Activated CD4-positive, alpha-beta T cell treated with anti-CD3 and anti-CD28 coated beads, Interleukin-2, Interleukin-6, amounts not matched to agents 100 ng/mL and 50 ng/mL, durations not matched to agents 16 hours and 8 hours (primary cell): ENCODE measurements around the gene HSPA2.
A peak's percentile ranks its signal among the peaks of the same experiment; 100 is the strongest.
"Not testable (repeated sequence)": the region's sequence is repeated elsewhere in the genome, so short reads cannot be mapped to it uniquely, and the experiment has no call there.

Experiments used
- DNase-seq: peaks from one replicate; pipeline ENCODE4 v3.0.0-alpha.2; 2020

Gene HSPA2

DNA sequence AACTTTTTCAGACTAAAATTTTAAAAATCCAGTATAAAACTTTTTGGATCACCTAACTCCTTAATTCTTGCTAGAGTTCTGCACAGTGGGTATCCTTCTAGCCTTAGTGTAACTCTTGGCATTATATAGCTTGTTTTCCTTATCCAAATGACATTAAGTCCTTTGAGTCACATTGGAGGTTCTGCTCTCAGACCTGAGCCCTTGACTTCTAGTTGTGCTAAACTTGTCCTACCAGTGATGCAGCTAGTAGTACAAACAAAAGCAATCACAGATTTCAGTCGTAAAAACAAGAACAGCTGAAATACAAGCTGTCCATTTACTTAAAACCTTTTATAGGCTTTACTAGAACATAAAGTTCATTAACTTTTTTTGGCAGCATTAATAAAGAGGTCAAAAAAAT is 25.5 kb upstream of the HSPA2 start:
- no peak for DNase-seq

DNA sequence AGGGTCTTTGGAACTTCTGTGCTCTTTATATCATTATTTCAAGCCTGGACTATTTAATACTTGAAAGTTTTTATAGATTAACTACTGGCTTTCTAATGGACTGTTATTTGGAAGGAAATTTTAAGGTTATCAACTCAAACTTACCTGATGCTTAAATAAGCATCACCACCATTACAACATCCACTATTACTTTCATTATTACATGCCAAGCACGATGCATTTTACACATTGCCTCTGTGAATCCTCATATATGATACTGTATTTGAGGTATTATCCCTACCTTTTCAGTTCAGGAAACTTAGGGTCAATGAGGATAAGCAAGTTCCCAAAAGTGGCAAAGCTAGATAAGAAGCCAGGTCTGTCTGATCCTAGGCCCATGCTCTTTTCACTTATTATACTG is 23.6 kb upstream of the HSPA2 start:
- DNase-seq, result no peak

DNA sequence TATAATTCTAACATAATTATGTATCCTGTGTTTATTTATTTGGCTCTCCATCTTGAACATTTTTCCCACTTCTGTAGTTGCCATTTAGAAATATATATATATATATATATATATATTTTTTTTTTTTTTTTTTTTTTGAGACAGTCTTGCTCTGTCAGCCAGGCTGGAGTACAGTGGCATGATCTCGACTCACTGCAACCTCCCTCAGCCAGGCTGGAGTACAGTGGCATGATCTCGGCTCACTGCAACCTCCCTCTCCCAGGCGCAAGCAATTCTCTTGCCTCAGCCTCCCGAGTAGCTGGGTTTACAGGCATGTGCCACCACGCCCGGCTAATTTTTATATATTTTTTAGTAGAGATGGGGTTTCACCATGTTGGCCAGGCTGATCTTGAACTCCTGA is 22.9 kb upstream of the HSPA2 start:
- not testable (repeated sequence) for DNase-seq

DNA sequence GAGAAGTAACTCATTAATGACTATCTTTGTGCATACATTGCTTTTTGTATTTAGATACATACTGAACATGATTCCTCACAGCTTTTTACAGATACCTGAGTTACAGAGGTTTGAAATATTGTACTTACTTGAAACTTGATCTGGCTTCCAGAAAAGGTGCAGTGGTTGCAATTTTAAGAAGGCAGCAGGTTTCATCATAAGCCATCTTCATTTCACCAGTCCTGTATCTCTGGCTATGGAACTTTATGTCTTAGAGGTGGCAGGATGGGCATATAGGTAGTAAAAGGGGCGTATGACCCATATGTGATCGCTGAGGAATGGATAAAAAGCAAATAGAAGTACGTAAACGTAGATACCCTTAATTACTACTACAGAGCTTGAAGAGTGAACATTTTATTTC is 22.3 kb upstream of the HSPA2 start:
- DNase-seq, result no peak

DNA sequence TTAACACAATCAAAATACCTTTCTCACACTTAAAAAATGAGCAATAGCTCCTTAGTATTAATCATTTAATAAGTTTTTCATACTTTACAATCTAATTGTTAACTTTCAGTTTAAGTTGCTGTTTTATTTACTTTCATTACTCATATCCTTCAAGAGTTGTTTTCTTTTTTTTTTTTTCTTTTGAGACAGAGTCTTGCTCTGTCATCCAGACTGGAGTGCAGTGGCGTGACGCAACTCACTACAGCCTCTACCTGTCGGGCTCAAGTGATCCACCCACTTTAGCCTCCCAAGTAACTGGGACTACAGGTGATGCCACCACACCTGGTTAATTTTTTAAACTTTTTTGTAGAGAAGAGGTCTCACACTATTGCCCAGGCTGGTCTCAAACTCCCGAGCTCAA is 19.8 kb upstream of the HSPA2 start:
- DNase-seq, result no peak

DNA sequence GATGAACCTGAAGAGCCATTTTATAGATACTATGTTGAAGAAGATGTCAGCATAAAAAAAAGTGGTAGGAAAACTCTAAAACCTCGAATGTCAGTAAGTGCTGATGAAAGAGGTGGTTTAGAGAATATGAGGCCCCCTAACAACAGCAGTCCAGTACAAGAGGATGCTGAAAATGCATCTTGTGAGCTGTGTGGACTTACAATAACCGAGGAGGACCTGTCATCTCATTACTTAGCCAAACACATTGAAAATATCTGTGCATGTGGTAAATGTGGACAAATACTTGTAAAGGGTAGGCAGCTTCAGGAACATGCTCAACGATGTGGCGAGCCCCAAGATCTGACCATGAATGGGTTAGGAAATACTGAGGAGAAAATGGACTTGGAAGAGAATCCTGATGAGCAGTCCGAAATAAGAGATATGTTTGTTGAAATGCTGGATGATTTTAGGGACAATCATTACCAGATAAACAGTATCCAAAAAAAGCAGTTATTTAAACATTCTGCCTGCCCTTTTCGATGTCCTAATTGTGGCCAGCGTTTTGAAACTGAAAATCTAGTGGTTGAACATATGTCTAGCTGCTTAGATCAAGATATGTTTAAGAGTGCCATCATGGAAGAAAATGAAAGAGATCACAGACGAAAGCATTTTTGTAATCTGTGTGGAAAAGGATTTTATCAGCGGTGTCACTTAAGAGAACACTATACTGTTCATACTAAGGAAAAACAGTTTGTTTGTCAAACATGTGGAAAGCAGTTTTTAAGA is 17.8 kb upstream of the HSPA2 start:
- DNase-seq, result no peak

DNA sequence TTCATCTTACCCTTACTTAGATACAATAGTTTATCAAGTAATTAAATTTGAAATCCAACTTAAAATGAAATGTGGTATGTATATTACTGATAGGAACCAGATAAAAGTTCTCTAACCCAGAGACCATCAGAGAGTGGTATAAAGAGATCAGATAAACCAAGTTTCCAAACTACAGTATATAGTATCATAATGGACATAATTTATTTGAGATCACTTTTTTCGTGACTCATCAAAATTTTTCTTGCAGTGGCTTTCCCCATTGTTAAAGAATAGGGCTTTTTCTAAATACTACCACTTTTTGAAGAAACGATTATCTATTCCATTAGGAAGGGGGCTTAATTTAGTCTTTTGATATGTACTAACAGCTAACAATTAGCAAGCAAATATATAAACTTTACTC is 15.2 kb upstream of the HSPA2 start:
- no peak for DNase-seq

DNA sequence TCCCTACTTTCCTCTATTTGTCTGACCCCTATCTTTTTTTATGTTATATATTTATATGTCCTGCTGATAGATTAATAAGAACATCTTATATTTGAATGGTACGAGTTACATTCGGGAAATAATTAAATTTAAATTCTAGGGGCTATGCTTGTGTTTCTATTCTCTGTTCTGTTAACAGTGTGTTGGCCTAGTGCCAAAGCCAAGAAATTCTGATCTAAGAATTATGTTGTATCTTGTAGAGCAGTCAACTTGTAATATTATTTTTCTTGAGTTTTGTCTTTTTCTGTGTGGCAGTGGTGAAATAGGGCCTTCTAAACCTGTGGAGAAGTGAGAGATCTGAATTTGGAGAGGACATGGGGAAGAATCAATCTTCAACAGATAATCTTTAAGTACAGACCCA is 9.0 kb upstream of the HSPA2 start:
- DNase-seq, result no peak

DNA sequence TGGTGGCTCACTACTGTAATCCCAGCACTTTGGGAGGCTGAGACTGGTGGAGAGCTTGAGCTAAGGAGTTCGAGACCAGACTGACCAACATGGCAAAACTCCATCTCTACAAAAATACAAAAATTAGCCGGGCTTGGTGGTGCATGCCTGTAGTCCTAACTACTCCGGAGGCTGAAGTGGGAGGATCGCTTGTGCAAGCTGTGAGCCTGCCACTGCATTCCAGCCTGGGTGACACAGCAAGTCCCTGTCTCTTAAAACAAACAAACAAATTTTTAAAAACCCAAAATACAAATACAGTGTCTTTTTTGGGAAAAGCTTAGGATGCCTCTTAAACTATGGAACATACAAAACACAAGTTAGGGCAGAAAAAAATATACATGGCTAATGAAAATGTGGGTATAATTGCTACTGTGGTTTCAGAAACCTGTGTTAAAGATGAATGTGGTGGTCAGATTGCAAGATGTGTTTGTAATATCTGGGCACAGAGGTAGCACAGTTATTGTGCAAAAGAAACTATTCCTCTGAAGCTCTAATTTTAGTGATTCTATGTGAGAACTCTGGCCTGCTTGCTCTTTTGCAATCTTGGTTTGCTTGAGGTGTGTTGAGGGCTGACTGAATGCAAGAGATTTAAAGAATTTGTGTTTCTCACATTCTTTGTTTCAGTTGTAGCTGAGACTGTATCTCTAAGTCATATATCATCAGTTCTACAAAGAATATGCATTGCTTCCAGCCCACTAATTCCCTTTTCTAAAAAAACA is 3.9 kb upstream of the HSPA2 start:
- DNase-seq, result no peak

DNA sequence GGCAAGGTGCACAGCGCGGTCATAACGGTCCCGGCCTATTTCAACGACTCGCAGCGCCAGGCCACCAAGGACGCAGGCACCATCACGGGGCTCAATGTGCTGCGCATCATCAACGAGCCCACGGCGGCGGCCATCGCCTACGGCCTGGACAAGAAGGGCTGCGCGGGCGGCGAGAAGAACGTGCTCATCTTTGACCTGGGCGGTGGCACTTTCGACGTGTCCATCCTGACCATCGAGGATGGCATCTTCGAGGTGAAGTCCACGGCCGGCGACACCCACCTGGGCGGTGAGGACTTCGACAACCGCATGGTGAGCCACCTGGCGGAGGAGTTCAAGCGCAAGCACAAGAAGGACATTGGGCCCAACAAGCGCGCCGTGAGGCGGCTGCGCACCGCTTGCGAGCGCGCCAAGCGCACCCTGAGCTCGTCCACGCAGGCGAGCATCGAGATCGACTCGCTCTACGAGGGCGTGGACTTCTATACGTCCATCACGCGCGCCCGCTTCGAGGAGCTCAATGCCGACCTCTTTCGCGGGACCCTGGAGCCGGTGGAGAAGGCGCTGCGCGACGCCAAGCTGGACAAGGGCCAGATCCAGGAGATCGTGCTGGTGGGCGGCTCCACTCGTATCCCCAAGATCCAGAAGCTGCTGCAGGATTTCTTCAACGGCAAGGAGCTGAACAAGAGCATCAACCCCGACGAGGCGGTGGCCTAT is 875 bp downstream of the HSPA2 start:
- no peak for DNase-seq

DNA sequence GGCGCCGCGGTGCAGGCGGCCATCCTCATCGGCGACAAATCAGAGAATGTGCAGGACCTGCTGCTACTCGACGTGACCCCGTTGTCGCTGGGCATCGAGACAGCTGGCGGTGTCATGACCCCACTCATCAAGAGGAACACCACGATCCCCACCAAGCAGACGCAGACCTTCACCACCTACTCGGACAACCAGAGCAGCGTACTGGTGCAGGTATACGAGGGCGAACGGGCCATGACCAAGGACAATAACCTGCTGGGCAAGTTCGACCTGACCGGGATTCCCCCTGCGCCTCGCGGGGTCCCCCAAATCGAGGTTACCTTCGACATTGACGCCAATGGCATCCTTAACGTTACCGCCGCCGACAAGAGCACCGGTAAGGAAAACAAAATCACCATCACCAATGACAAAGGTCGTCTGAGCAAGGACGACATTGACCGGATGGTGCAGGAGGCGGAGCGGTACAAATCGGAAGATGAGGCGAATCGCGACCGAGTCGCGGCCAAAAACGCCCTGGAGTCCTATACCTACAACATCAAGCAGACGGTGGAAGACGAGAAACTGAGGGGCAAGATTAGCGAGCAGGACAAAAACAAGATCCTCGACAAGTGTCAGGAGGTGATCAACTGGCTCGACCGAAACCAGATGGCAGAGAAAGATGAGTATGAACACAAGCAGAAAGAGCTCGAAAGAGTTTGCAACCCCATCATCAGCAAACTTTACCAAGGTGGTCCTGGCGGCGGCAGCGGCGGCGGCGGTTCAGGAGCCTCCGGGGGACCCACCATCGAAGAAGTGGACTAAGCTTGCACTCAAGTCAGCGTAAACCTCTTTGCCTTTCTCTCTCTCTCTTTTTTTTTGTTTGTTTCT is 1.7 kb downstream of the HSPA2 start:
- DNase-seq, result no peak

DNA sequence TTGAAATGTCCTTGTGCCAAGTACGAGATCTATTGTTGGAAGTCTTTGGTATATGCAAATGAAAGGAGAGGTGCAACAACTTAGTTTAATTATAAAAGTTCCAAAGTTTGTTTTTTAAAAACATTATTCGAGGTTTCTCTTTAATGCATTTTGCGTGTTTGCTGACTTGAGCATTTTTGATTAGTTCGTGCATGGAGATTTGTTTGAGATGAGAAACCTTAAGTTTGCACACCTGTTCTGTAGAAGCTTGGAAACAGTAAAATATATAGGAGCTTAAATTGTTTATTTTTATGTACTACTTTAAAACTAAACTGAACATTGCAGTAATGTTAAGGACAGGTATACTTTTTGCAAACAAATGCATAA is 2.3 kb downstream of the HSPA2 start:
- DNase-seq, result no peak

DNA sequence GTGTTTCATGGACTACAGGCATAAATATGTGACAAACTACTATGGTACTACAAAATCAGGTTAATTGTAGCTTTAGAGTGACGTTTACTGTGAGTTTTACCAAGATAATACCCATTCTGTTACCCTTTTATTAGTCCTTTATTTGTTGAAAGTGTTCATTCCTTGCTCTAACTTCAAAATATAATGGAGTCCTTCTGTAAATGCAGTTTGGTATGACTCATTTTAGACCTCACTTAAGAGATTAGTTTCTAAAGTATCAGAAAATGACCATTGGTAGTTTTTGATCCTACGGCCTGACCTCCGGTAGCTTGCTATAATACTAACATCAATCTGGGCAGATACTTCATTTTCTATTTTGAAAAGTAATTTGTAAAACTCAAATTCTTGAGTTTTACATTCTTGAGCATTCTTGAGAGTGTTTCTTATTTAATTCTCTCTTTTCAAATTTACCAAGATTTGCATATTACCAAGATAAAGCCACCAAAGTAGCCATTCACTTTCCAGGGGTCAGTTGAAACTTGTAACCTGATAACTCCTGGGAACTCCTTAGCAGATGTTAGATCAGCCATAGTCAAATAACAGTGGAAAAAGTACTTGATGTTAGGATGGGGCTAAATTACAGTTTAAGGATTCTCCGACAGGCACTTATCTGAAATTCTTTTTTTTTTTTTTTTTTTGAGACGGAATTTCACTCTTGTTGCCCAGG is 4.2 kb downstream of the HSPA2 start:
- no peak for DNase-seq

DNA sequence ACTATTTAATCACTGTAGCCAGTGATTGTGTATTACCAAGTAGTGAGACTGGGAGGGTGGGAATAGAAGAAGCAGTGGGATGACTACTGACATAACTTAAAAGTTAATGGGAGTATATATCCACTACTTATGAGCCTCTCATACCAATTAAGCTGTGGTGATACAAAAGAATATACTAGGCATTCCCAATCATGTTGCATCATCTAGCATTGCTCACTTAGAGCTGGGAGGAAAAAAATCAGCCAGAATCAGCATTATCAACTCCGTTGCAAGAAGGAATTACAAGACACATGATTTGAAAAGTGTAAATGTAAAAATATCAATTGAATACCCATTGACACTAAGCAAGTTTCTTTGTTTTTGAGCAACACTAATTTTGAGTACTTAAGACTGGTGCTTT is 8.5 kb downstream of the HSPA2 start:
- DNase-seq, result no peak

DNA sequence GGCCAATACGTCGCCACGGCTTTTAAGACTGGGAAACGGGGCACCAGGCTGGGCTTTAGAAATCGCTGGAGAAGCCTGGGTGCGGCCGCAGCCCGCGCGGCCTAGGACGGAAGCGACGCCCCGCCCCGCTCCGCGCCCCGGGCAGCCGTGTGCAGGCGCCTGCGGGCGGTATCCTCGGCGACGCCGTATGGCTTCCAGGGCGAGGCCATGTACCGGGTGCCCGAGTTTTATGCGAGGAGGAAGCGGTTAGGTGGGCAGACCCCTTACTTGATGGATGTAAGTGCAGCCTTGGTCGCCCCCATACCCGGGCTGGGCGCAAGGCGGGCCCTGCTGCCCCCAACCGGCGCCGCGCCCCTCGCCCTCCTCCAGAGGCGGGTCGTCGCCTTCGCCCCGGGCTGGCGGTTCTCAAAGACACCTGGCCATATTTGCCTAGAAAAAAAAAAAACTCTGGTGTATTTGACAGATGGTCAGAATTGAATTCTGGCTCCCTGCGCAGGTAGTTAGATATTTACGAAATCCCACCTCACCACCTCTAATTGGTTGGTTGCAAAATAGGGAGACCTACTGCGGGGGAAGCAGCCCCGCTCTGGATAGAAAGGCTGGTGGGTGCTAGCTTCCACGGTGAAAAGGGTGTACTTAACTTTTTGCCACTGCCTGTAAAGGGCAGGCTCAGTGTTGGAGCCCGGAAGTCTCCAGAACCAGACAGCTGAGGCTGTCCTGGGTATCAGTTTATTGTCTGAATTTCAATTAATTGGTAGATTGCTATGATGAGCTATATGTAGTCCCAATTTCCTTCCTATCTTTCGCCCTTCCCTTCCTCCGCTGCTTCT is 9.5 kb downstream of the HSPA2 start, which contains the start of gene PPP1R36:
Gene PPP1R36, plus strand, starts transcription at position 171 of the 830 bp plus-strand sequence. Its CDS starts 37 bp downstream, at position 208.
- DNase-seq, result peak; percentile 42

DNA sequence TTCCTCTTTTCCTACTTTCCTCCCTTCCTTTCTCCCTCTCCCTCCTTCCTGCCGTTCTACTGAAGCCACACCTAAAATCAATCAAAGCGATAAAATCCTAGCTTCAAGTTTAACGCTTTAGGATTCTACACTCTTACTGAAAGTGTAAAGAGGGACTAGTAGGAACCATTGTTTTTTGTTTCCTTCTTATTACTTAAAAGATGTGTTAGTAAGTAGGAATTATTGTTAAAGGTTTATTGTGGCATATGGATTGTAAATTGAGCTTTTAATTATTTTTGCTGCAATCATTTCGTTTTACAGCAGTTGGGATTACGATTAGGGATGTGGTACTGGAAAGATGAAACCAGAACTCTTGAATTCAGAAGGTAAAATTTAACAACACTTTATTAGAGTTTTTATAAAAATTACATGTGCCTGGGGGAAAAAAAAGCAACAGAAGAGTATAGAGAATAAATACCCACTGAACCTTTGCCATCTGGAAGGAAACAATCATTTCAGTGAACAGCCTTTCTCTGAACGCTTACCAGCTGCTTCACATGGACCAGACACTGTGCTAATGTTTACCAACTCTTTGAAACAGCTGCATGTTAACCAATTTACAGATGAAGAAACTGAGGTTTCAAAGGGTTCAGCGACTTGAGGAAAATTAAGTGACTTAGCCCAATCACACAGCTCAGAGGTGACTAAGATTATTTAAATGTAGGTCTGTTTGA is 10.2 kb downstream of the HSPA2 start:
- no peak for DNase-seq

DNA sequence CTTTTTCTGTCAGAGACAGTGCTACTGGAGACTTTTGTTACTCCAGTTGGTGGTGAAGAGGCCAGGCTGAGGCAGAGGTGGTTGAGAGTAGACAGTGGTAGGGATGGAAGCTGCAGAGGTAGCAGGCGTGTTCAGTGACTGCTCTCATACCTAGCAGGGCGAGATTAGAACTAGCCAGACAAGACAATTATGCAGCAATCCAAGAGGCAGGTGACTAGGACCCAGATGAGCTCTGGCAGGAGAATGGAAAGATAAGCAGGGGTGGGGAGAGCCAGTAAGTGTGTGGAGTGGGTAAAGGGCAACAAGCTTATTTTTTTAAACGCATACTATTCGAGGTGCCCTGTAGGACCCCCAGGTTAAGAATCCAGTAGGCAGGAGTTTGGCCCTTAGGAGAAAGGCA is 14.0 kb downstream of the HSPA2 start:
- no peak for DNase-seq

DNA sequence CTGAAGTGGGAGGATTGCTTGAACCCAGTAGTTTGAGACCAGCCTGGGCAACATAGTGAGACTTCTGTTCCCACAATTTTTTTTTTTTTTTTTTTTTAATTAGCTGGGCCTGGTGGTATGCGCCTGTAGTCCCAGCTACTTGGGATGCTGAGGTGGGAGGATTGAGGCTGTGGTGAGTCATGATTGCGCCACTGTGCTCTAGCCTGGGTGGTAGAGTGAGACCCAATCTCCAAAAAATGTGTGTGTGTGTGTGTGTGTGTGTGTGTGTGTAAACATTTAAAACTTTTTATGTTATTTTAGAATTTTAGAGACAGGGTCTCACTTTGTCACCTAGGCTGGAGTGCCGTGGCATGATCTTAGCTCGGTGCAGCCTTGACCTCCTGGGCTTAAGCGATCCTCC is 16.0 kb downstream of the HSPA2 start:
- no peak for DNase-seq

DNA sequence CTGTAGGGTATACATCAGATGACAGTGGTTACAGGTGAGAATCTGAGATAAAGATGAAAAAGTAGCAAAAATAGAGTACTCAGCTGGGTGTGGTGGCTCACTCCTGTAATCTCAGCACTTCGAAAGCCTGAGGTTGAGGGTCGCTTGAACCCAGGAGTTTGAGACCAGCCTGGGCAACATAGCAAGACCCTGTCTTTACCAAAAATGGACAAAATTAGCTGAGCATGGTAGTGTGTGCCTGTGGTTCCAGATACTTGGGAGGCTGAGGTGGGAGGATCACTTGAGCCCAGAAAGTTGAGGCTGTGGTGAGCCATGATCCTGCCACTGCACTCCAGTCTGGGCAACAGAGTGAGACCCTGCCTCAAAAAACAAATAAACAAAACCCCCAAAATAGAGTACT is 17.7 kb downstream of the HSPA2 start:
- DNase-seq, result not testable (repeated sequence)

DNA sequence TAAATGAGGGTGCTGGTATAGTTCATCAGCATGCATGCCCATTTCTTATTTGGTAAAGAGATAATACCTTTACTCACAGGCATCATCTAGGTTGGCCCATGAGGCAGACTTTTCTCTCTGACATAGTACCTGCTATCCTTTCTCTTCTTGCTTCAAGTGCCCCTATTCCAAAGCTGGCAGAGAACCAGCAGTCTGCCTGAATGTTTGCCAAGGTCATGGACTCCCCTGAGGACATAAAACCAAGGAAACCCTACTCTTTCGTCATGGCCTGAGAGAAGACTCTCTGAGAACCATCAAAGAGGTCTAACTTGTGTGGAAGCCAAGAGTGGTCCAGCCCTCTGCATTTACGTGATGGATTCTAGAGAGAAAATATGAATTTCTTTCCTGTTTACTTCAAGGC is 21.1 kb downstream of the HSPA2 start:
- DNase-seq, result no peak

DNA sequence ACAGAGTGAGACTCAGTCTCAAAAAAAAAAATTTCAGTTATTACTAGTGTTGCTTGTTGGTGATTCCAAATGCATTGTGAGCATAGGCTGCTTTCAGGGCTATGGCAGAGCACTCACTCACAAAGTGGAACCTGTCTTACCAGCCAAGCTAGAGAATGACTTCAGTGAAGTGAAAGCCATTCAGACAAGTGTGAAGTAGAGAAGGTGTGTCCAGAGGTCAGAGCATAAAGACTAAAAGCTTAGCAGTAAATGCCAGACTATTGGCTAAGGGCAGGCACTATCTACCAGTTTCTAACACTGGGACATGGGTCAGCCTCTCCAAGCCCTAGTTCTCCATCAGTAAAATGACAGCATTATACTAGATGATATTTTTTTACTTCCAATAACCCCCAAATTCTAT is 21.9 kb downstream of the HSPA2 start:
- no peak for DNase-seq
